OCI-LY7 (cell line): Measurements from ENCODE around the gene KRTAP10-10.

ENCODE experiments used
- EZH2phosphoT487 ChIP-seq: fragments of 200-600 bp; sonication (generic); IDR thresholded peaks from 2 replicates; pipeline ENCODE4 v1.6.1; 2018; ENCODE audit warnings: low read depth, borderline replicate concordance, mild to moderate bottlenecking, mixed run types, antibody characterized with exemption, low read length, moderate library complexity, mixed read lengths
- TF ChIP-seq, protein P1 (sequence below): fragments of 200-600 bp; sonication (generic); conservative IDR thresholded peaks from 2 replicates; pipeline ENCODE4 v1.5.1; 2014; ENCODE audit warnings: mild to moderate bottlenecking, antibody characterized with exemption, low read length, moderate library complexity, mixed read lengths

DNA sequence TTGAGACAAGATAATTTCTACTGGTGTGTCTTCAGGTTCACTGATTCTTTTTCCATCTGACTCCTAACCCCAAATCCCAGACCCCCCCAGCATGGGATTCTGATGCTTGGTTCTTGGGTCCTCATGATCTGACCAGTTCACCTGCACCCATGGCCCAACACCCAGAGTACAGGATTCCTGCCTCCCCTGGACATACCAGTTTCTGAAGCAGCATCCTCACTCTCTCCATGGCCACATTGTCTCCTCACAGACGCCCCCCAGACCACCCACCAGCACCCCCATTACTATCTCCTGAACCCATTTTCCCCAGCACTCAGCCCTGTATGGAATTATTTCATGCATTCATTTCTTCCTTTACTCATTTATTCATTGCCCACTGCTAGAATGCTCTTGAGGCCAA is 19.7 kb downstream of the KRTAP10-10 start:
- TF ChIP-seq, protein P1, sequence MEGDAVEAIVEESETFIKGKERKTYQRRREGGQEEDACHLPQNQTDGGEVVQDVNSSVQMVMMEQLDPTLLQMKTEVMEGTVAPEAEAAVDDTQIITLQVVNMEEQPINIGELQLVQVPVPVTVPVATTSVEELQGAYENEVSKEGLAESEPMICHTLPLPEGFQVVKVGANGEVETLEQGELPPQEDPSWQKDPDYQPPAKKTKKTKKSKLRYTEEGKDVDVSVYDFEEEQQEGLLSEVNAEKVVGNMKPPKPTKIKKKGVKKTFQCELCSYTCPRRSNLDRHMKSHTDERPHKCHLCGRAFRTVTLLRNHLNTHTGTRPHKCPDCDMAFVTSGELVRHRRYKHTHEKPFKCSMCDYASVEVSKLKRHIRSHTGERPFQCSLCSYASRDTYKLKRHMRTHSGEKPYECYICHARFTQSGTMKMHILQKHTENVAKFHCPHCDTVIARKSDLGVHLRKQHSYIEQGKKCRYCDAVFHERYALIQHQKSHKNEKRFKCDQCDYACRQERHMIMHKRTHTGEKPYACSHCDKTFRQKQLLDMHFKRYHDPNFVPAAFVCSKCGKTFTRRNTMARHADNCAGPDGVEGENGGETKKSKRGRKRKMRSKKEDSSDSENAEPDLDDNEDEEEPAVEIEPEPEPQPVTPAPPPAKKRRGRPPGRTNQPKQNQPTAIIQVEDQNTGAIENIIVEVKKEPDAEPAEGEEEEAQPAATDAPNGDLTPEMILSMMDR: no peak
- TF ChIP-seq EZH2phosphoT487: no peak
